B cell (primary cell): ENCODE measurements around the gene EPB41L5. TPM values are rescaled to one million over a fixed set of nuclear protein-coding genes. Genes with fewer than 3 reads are reported as not detected.

Experiments
- ATAC-seq: fragments of 200-7000 bp; cut with Tn5 transposase; one replicate; pipeline ENCODE4 v1.10.0; 2021; ENCODE audit warnings: low read depth, mild to moderate bottlenecking, moderate number of reproducible peaks, moderate library complexity
- CTCF ChIA-PET: fragments of 350-600 bp; sonication (Branson Sonifier 250); formaldehyde crosslinking; loops from one replicate; lab custom pipeline; 2021; ENCODE audit warnings: antibody characterized with exemption, inconsistent platforms; lab: Charles Lee
- POLR2A ChIA-PET: fragments of 350-600 bp; sonication (Branson Sonifier 250); formaldehyde crosslinking; loops from one replicate; lab custom pipeline; 2021; ENCODE audit warnings: antibody characterized with exemption; lab: Charles Lee
- DNase-seq: peaks from one replicate; pipeline ENCODE4 v3.0.0; 2013
- H2AFZ ChIP-seq: 2 replicates; pipeline ENCODE4 v1.6.1; 2012; ENCODE audit warnings: mild to moderate bottlenecking, low read depth, low read length; ENCODE audit not compliant: insufficient read depth, poor library complexity, severe bottlenecking
- H3K27ac ChIP-seq, 2 donors: 1 replicate in 1 of 2; 2 replicates in 1 of 2; pipeline ENCODE4 v1.5.1; 2012 to 2013; ENCODE audit warnings: low read length in 2 of 2, mild to moderate bottlenecking in 2 of 2, moderate library complexity in 1 of 2
- H3K27me3 ChIP-seq, 4 experiments: fragments of 200-600 bp in 1 of 4; sonication (generic) in 1 of 4; replicated peaks in 1 of 4; 1 replicate in 2 of 4; 2 replicates in 2 of 4; pipeline versions ENCODE4 v1.6.1 to v1.7.0; 2013 to 2016; ENCODE audit warnings: low read length in 3 of 4, mild to moderate bottlenecking in 2 of 4, mixed read lengths in 1 of 4, moderate library complexity in 1 of 4; ENCODE audit not compliant: insufficient read depth in 4 of 4, control insufficient read depth in 3 of 4; ENCODE audit errors: control extremely low read depth in 1 of 4
- H3K36me3 ChIP-seq, 2 experiments: replicated peaks in 1 of 2; 1 replicate in 1 of 2; 2 replicates in 1 of 2; pipeline versions ENCODE4 v1.6.1 to v1.7.1; 2013; ENCODE audit warnings: low read length in 1 of 2; ENCODE audit not compliant: insufficient read depth in 2 of 2, control insufficient read depth in 1 of 2; ENCODE audit errors: control extremely low read depth in 1 of 2, extremely low read depth in 1 of 2
- H3K4me1 ChIP-seq, 2 donors: fragments of 200-600 bp in 1 of 2; sonication (generic) in 1 of 2; 1 replicate in 1 of 2; 2 replicates in 1 of 2; pipeline versions ENCODE4 v1.5.1 to v1.6.1; 2013 to 2017; ENCODE audit warnings: low read length in 2 of 2; ENCODE audit not compliant: control insufficient read depth in 2 of 2, insufficient read depth in 2 of 2
- H3K4me2 ChIP-seq: replicated peaks from 2 replicates; pipeline ENCODE3; 2012; ENCODE audit warnings: mild to moderate bottlenecking, low read depth, low read length; ENCODE audit not compliant: poor library complexity, severe bottlenecking
- H3K4me3 ChIP-seq, 5 experiments: fragments of 200-600 bp in 1 of 5; sonication (generic) in 1 of 5; 1 replicate in 3 of 5; 2 replicates in 2 of 5; pipeline versions ENCODE4 v1.5.1 to v1.7.0; 2011 to 2016; ENCODE audit warnings: low read length in 4 of 5, mild to moderate bottlenecking in 4 of 5, low read depth in 2 of 5, control low read depth in 1 of 5, moderate library complexity in 1 of 5; ENCODE audit not compliant: insufficient read depth in 1 of 5; ENCODE audit errors: control extremely low read depth in 1 of 5, extremely low read depth in 1 of 5
- H3K79me2 ChIP-seq: fragments of 200-600 bp; sonication (generic); one replicate; pipeline ENCODE4 v1.6.0; 2016; ENCODE audit warnings: low read length; ENCODE audit not compliant: control insufficient read depth, insufficient read depth
- H3K9ac ChIP-seq: fragments of 200-600 bp; sonication (generic); 2 replicates; pipeline ENCODE4 v1.6.1; 2017; ENCODE audit warnings: mild to moderate bottlenecking, low read length, moderate library complexity
- H3K9me3 ChIP-seq, 3 donors: one replicate each; pipeline versions ENCODE4 v1.6.1 to v1.7.1; 2013; ENCODE audit warnings: low read length in 2 of 3; ENCODE audit not compliant: control insufficient read depth in 2 of 3, insufficient read depth in 1 of 3; ENCODE audit errors: control extremely low read depth in 1 of 3
- H4K20me1 ChIP-seq: 2 replicates; pipeline ENCODE4 v1.6.0; 2012; ENCODE audit warnings: mild to moderate bottlenecking, low read length; ENCODE audit not compliant: insufficient read depth, control insufficient read depth, poor library complexity, severe bottlenecking
- H3K27ac Mint-ChIP-seq: one replicate; pipeline ENCODE4 v1.8.0; 2021; ENCODE audit warnings: mixed read lengths
- H3K27me3 Mint-ChIP-seq: one replicate; pipeline ENCODE4 v1.8.0; 2021; ENCODE audit warnings: mixed read lengths
- H3K4me1 Mint-ChIP-seq: one replicate; pipeline ENCODE4 v1.8.0; 2021; ENCODE audit warnings: mixed read lengths
- H3K4me3 Mint-ChIP-seq: one replicate; pipeline ENCODE4 v1.8.0; 2021; ENCODE audit warnings: mixed read lengths
- H3K9me3 Mint-ChIP-seq: one replicate; pipeline ENCODE4 v1.8.0; 2022; ENCODE audit warnings: mixed read lengths; ENCODE audit not compliant: insufficient read depth
- EZH2 ChIP-seq: IDR thresholded peaks from 2 replicates; pipeline ENCODE4 v1.6.1; 2012; ENCODE audit warnings: borderline replicate concordance, low read depth, mild to moderate bottlenecking, moderate library complexity, low read length; ENCODE audit not compliant: insufficient read depth, poor library complexity, severe bottlenecking
- WGBS: methylation state at CpG from one replicate; pipeline ENCODE4 v1.1.5; 2013; ENCODE audit warnings: missing lambda C conversion rate; ENCODE audit not compliant: insufficient coverage; 5-methylcytosine and 5-hydroxymethylcytosine counted together
- intact Hi-C: fragments of 100-400 bp; cut with micrococcal nuclease; formaldehyde crosslinking; loops from one replicate; pipeline ENCODE4 v1.10.0; 2022
- polyA plus RNA-seq: library from polyadenylated mRNA; depleted of rRNA; stranded (reverse); fragments of >200 nt; gene quantifications from 2 replicates; pipeline ENCODE4 v1.2.3, GENCODE V29; 2012
- total RNA-seq, 2 donors: library from RNA; stranded (reverse); fragments of 120-200 nt in 1 of 2; gene quantifications; 1 replicate in 1 of 2; 2 replicates in 1 of 2; pipeline versions ENCODE4 v1.2.3 to v1.2.4, GENCODE V29; 2013 to 2022
- TF ChIP-seq, protein P1 (sequence below): fragments of 200-600 bp; IDR thresholded peaks from one replicate; pipeline ENCODE4 v1.8.0; 2022; ENCODE audit warnings: antibody characterized with exemption, mild to moderate bottlenecking

The EPB41L5 gene
- total and polyA plus RNA-seq, 2 donors (not counting 1 experiment from before 2014, with no cell fraction given): 3.9 to 14.0 TPM

DNA sequence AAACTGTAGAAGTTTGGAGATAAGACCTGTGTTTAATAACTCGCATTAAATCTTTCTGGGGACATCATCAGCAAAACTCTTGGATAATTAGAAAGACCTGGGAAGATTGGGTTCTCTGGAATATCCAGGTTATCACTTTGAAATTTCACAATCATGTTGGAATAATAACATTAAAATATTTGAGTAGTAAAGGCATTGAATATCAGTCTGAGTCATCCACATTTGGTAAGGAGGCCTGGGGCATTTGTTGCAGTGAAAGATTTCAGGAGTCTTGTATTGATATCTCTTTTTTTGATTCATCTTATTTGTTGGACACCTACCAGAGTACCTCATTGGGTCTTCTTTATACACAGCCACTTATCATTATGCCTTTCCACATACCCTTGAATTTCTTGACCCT is 95.9 kb downstream of the EPB41L5 start:
- peak overlapping the region; percentile 53 for H3K4me2 ChIP-seq
- Mint-ChIP-seq H3K27ac (peak overlapping the region; percentile 17), H3K4me1 (peaks cover 17% of the 10 kb centered on the region), H3K9me3 (peaks cover 2% of the 10 kb centered on the region), H3K27me3 (no peaks in the 10 kb centered on the region), H3K4me3 (no peak overlapping the region)
- DNase-seq: no peak
- H3K9me3 ChIP-seq: no peaks in the 10 kb centered on the region
- no CpG with 5 or more reads among the region's 1 CpG for WGBS
- no peaks in the 10 kb centered on the region for H4K20me1 ChIP-seq
- ChIA-PET CTCF (interaction anchor here (0.6 to 3.8 kb wide), 7 partner anchors 21 to 572 kb away, joined by 3 to 56 read pairs (median 6); partner anchors contain the start of gene PTPN4), POLR2A (no interaction called here)
- no peak overlapping the region for H3K4me3 ChIP-seq
- H3K9ac ChIP-seq: no peak overlapping the region
- no peak for TF ChIP-seq EZH2
- TF ChIP-seq, protein P1, sequence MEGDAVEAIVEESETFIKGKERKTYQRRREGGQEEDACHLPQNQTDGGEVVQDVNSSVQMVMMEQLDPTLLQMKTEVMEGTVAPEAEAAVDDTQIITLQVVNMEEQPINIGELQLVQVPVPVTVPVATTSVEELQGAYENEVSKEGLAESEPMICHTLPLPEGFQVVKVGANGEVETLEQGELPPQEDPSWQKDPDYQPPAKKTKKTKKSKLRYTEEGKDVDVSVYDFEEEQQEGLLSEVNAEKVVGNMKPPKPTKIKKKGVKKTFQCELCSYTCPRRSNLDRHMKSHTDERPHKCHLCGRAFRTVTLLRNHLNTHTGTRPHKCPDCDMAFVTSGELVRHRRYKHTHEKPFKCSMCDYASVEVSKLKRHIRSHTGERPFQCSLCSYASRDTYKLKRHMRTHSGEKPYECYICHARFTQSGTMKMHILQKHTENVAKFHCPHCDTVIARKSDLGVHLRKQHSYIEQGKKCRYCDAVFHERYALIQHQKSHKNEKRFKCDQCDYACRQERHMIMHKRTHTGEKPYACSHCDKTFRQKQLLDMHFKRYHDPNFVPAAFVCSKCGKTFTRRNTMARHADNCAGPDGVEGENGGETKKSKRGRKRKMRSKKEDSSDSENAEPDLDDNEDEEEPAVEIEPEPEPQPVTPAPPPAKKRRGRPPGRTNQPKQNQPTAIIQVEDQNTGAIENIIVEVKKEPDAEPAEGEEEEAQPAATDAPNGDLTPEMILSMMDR: no peak
- no peak overlapping the region for H2AFZ ChIP-seq
- H3K79me2 ChIP-seq: no peaks in the 10 kb centered on the region
- ATAC-seq: no peak
- peak overlapping the region in 1 of 2 donors; percentile 52 for H3K27ac ChIP-seq
- no peaks in the 10 kb centered on the region for H3K27me3 ChIP-seq
- intact Hi-C loops: loop anchor here (1.0 to 5.0 kb wide), 2 partner anchors 69 to 351 kb away; partner anchors contain the start of gene PTPN4
- H3K4me1 ChIP-seq: peaks cover 12 to 13% of the 10 kb centered on the region in 2 donors
- H3K36me3 ChIP-seq: peaks cover 0 to 6% of the 10 kb centered on the region in 2 experiments

DNA sequence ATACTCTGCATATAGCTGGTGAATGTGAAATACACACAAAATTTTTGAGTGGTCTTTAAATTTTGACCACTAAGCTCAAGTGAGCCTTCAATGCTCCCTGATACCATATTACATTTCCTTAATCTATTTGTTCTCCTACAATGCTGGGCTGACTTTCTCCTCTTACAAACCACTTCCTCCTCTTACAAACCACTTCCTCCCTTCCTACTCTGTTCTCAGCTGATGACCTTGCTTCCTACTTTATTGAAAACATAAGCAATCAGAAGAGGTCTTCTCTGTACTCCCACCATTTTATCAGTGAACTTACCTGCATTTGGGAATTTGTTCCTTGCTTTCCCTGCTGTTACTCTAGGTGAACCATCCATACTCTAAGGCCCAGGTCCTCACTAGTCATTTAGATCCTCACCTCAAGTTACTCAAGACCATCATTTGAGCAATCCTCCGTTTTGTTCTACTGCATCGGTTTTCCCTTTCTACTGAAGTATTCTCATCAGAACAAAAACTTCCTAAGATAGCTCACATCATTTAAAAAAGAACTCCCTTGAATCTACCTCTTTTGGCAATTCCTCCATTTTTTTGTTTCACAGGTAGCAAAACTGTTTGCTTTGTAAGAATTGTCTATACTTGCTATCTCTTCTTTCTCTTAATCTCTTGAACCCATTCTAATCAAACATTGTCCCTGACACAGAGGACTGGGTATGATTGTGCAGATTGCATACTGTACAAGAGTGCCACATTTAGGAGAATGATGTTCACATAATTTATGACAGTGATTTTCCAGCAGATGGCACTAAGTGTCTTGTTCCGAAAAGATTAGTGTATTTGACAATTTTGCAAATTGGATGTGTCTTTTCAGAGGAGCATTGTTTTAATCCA is 96.5 kb downstream of the EPB41L5 start:
- Histone ChIP-seq H4K20me1 (no peaks in the 10 kb centered on the region), H3K36me3 (peaks cover 0 to under 1% of the 10 kb centered on the region in 2 experiments), H3K27me3 (no peaks in the 10 kb centered on the region), H3K4me3 (peak overlapping the region in 2 of 5 experiments; percentile 20 to 21), H3K27ac (peak overlapping the region in 1 of 2 donors; percentile 52), H3K4me1 (peaks cover 12 to 13% of the 10 kb centered on the region in 2 donors), H3K9ac (no peak overlapping the region), H3K4me2 (peak overlapping the region; percentile 53), H3K79me2 (no peaks in the 10 kb centered on the region), H2AFZ (peak overlapping the region; percentile 47), H3K9me3 (no peaks in the 10 kb centered on the region)
- H3K9me3 Mint-ChIP-seq: peaks cover 2% of the 10 kb centered on the region
- DNase-seq: peak; percentile 48
- CTCF ChIA-PET: interaction anchor here (0.5 to 3.8 kb wide), 13 partner anchors 11 to 701 kb away, joined by 3 to 56 read pairs (median 4); partner anchors contain the start of gene PTPN4
- TF ChIP-seq, protein P1: peak; percentile 68
- TF ChIP-seq EZH2: no peak
- POLR2A ChIA-PET: no interaction called here
- peak overlapping the region; percentile 38 for H3K27ac Mint-ChIP-seq
- no peaks in the 10 kb centered on the region for H3K27me3 Mint-ChIP-seq
- peak; percentile 49 for ATAC-seq
- intact Hi-C loops: loop anchor here (1.0 to 5.0 kb wide), 2 partner anchors 68 to 352 kb away; partner anchors contain the start of gene PTPN4
- peak overlapping the region; percentile 61 for H3K4me3 Mint-ChIP-seq
- H3K4me1 Mint-ChIP-seq: peaks cover 17% of the 10 kb centered on the region
- WGBS: 33% methylated on average over 2 of the region's 3 CpGs
